ENCODE results near the gene PIGU.

DNA sequence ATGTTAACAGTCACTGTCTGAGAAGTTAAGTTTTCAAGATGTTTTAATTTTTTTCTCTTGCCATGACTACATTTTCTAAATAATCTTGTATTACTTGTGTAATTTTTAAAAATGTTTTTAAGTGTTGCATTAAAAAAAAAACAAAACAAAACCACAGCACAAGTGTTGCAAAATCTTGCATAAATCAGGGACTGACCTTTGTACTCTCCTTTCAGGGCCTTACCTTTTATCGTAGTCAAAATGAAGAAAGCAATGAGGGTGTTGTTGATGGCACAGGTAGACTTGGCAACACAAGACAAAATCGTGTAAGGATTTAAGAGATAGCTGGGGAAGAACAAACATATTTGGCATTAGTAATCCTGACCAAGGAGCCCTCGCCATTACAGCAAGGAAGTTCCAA, 42.5 kb downstream of the PIGU start:
- TF ChIP-seq, protein P1, sequence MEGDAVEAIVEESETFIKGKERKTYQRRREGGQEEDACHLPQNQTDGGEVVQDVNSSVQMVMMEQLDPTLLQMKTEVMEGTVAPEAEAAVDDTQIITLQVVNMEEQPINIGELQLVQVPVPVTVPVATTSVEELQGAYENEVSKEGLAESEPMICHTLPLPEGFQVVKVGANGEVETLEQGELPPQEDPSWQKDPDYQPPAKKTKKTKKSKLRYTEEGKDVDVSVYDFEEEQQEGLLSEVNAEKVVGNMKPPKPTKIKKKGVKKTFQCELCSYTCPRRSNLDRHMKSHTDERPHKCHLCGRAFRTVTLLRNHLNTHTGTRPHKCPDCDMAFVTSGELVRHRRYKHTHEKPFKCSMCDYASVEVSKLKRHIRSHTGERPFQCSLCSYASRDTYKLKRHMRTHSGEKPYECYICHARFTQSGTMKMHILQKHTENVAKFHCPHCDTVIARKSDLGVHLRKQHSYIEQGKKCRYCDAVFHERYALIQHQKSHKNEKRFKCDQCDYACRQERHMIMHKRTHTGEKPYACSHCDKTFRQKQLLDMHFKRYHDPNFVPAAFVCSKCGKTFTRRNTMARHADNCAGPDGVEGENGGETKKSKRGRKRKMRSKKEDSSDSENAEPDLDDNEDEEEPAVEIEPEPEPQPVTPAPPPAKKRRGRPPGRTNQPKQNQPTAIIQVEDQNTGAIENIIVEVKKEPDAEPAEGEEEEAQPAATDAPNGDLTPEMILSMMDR (IDR thresholded peaks at IDR 0.05; ENCODE audit: poor library complexity, severe bottlenecking) = no peak
- TF ChIP-seq EP300 (conservative IDR thresholded peaks at IDR 0.05; ENCODE audit: poor library complexity, severe bottlenecking) (no peak), POLR2AphosphoS5 (IDR thresholded peaks at IDR 0.05) (no peak), MXI1 (conservative IDR thresholded peaks at IDR 0.05; ENCODE audit: poor library complexity, severe bottlenecking) (no peak), TAF1 (IDR thresholded peaks at IDR 0.05; ENCODE audit: low read depth) (no peak)
- TF ChIP-seq, protein P2, sequence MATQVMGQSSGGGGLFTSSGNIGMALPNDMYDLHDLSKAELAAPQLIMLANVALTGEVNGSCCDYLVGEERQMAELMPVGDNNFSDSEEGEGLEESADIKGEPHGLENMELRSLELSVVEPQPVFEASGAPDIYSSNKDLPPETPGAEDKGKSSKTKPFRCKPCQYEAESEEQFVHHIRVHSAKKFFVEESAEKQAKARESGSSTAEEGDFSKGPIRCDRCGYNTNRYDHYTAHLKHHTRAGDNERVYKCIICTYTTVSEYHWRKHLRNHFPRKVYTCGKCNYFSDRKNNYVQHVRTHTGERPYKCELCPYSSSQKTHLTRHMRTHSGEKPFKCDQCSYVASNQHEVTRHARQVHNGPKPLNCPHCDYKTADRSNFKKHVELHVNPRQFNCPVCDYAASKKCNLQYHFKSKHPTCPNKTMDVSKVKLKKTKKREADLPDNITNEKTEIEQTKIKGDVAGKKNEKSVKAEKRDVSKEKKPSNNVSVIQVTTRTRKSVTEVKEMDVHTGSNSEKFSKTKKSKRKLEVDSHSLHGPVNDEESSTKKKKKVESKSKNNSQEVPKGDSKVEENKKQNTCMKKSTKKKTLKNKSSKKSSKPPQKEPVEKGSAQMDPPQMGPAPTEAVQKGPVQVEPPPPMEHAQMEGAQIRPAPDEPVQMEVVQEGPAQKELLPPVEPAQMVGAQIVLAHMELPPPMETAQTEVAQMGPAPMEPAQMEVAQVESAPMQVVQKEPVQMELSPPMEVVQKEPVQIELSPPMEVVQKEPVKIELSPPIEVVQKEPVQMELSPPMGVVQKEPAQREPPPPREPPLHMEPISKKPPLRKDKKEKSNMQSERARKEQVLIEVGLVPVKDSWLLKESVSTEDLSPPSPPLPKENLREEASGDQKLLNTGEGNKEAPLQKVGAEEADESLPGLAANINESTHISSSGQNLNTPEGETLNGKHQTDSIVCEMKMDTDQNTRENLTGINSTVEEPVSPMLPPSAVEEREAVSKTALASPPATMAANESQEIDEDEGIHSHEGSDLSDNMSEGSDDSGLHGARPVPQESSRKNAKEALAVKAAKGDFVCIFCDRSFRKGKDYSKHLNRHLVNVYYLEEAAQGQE (IDR thresholded peaks at IDR 0.05; ENCODE audit: borderline replicate concordance) = no peak
